Mucosa of gallbladder (tissue), 1 donor: ENCODE data around the gene CUX1. TPM values are rescaled to one million over a fixed set of nuclear protein-coding genes. Genes with fewer than 3 reads are reported as not detected.
A peak's percentile ranks its signal among the peaks of the same experiment; 100 is the strongest.
"Not testable (repeated sequence)": the region's sequence is repeated elsewhere in the genome, so short reads cannot be mapped to it uniquely, and the experiment has no call there.

Source experiments
- DNase-seq: peaks from one replicate; pipeline ENCODE4 v3.0.0-alpha.2; 2020; ENCODE audit warnings: low spot score
- total RNA-seq: library from RNA; stranded (reverse); gene quantifications from one replicate; pipeline ENCODE4 v1.2.1, GENCODE V29; 2021
- donor health status: DM: no; HTN: no; CAD: no.

The CUX1 gene
- total RNA-seq, 1 donor from 2014 or later: 129 TPM

DNA sequence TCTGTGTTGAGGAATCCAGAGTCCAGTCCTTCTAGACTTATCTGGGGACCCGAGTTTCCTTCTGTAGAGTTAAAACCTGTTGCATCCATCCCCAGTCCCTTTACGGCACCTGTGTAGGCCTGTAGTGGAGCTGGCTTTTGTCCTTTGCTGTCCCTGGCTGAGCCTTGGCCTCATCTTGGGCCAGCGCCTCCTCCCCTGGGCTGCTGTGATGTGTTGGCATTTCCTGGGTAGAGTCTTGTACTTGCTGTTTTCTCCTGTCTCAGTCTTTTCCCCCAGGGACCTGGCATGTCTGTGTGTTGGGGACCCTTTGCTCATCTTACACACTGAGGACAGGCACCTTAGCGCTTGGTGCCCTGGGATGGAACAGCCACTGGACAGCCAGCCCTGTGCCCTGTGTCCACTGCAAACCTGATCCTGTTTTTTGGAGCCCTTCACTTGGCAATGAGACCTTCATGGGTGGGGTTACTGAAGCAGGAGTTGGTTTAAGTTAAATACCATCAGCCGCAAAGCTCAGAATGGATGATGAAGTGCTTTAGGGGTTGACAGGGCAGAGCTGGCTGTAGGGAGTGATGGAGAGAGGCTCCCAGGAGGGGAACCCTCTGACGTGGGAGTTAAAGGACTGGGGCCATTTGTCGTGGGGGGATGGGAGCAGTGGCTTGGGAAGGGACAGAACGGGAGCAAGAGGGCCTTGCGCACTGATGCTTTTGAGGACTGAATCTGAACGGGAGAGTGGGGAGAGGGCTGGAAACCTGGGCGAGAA is 50.9 kb downstream of the CUX1 start:
- no peak for DNase-seq

DNA sequence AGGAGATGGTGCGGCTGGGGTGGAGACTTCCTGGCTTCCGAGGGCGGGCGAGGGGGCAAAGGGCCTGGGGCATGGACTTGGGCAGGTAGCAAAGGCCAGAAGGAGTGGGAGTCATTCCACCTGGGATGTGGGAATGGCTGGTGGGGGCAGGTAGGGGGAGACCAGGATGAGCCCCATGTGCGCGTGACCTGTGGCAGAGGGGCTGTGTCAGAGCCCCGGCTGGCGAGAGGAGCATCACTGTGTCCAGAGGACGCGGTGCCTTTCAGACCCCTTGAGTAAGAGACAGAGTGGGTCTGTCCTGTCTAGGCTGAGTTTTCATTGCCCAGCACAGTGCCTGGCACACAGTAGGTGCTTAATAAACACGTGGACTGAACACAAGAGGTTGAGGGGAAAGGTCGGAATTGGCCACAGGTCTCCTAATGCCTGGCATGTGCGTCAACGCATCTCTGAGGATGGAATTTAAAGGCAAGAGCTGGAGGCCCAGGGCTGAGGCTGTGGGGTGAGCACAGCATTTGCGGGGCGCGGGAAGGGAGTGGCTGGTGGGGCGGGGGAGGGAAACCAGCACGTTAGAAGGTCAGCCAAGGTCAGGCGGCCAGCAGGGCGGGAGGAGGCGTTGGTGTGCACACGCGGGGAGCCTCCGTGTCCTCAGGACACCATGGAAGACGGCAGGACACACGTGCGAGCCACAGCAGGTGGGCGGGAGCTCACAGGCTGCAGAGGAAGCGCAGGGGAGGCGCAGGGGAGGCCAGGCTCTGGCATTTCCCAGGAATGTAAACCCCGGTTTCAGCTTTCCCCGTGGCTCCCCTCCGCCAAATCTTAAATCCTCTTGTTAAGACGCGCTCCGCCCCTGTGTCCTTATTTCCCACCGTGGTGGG is 51.8 kb downstream of the CUX1 start:
- DNase-seq: no peak

DNA sequence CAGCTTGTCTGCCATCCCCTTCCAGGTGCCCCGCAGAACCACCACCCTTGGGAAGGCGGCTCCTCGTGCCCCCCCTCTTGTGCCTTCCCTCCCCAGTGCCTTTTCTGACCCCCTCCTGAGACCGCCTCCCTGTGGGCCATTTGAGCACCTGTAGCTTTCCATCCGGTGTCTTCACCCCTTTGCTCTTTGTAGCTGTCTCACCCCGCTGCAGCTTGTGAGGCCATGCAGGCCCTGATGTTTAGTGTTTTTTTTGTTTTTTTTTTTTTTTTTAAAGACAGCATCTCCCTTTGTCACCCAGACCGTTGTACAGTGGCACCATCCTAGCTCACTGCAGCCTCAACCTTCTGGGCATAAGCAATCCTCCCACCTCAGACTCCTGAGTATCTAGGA is 52.5 kb downstream of the CUX1 start:
- no peak for DNase-seq

DNA sequence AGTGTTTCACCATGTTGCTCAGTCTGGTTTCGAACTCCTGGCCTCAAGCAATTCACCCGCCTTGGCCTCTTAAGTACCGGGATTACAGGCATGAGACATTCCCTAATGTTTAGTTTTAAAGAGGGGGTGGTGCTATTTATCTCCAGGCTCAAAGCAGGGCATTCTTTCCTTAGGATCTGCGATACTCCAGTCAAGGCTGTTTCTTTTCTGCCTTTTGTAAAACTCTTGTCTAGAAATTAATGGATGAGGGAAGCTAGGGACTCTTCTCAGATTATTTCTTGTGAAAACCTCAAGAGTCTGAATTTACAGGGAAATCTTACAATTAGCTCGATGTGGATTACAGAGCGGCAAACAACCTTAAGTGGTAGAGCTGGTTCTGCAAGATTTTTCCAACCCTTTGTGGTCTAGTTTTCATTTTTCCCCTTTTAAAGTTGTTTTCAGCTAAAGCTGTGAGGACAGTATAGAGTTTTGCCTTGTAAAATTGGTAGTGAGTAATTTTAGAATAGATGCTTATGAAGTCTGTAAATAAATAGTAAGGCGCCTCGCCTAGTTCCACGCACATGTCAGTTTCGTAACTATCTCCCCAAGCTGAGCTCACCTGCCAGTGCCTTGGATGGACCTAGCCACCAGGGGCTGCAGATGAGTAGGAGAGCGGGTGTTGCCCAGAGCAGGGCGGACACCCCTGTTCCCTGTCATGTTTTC is 53.1 kb downstream of the CUX1 start:
- DNase-seq: no peak

DNA sequence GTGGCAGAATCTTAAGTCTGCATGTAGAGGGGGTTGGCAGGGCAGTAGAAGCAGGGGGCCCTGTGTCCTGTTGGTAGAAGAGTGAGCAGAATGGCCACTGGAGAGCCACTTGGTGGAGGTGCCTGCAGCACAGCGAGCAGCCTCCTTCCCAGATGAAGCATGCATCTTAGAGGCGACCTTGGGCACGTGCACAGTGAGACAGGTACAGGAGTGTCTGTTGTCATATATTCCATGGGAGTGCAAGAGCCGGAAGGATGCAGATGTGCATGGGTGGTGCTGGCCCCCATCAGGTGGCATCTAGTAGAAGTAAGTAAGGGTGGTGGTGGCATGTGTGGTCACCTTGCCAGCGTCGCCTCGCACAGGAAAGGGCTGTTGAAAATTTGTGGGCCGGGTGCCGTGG is 53.9 kb downstream of the CUX1 start:
- no peak for DNase-seq

DNA sequence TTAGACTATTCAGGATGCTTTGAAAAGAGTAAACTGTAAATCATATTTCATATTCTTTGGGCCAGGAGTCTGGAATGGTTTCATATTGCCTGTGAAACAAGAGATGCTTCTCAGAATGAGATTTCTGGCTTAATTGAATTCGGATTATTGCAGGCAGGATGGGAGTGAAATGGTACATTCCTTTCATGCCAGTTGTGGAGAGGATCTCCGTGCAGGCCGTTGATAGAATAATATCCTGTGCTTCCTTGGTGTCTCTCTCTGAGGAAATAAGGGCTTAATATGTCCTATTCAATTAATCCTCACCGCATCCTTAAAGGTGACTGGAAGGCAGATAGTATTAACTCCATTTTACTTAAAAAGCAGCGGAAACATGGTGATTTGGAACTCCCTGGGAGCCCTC is 56.6 kb downstream of the CUX1 start:
- no peak for DNase-seq

DNA sequence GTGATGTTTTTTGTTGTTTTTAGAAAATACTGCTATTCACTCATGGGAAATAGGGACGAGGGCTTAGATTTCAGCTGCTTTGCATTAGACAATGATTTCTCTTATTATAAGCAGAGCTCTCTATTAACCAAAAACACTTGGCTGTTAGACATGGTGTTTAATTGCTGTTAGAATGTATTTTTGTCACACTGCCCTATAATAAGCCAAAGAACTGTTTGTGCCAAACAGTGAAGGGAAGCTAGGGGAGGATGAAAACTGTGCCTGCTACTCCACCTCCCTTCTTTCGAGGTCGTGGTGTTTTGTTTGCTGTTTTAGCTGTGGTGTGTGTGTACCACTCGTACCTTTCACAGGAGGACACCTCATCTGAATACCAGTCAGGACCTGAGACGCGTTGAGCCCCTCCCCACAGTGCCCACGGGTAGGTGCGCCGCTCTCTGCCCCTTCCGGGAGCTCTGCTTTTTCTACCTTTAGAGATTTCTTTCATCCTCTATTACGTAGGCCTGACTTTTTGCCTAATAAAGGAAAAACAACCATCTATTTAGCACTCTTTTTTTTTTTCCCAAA is 57.9 kb downstream of the CUX1 start:
- DNase-seq: no peak

DNA sequence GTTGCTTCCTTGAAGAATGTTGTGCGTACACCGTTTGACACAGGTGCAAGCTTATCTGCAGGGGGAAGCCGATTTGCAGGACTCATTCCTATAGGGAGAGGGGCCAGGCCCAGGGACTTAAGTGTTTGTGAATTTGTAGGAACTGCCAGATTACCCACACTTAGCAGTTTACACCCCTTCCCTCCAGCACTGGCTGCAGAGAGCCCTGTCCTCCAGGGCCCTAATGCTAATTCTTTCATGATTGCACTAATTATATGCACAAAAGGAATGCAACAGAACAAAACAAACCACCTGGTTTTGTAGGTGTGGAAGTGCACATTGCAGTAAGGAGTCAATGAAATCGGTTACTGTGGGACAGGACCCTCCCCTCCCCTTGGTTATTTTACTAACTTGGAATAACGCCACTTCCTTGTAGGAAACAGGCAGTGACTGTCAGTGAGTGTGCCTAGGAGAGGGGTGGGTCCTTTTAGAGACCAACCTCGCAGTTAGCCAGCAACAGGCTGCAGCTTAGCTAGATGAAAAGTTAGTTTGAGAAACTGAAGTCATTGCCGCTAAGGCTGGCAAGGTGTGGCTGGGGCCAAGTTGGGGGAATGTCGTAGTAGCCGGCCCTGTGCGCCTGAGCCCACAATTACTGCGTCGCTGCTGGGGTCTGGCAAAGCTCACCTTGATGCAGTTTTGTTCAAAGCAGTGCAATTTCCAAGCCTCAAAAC is 60.6 kb downstream of the CUX1 start:
- DNase-seq: no peak

DNA sequence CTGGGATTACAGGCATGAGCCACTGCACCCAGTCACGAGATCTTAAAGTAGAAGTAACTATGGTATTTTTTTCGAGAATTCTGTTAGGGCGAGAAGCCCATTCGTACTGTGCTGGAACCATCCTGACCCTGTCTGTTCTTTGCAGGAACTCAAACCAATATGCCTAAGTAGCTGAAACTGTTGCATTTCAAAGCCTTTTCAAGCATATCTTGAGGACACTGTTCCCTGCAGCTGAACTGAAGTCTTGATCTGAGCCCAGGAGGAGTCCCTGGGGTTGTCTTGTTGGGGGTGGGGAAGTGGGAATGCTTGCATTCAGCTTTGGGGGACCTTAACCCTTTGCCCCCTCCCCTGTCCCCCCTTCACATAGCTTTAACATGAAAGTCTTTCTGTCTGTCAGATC is 61.5 kb downstream of the CUX1 start:
- no peak for DNase-seq

DNA sequence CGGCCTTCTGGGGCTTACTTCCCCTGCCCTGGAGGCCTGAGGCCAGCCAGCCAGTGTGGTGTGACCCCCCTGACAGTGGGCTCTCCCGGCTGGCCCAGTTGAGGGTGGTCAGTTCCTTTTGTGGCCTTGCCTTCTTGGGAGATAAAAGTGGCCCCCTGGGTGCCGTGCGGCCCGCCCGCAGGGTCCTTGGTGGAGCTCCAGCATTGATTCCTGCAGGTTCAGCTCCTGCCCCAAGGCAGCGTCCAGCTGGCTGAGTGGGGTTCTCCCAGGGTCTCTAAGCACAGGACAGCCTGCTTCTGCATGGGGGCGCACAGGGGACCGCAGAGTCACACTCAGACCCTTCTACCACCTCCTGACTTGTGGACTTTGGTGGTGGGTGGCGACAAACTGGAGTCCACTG is 62.1 kb downstream of the CUX1 start:
- DNase-seq: no peak

DNA sequence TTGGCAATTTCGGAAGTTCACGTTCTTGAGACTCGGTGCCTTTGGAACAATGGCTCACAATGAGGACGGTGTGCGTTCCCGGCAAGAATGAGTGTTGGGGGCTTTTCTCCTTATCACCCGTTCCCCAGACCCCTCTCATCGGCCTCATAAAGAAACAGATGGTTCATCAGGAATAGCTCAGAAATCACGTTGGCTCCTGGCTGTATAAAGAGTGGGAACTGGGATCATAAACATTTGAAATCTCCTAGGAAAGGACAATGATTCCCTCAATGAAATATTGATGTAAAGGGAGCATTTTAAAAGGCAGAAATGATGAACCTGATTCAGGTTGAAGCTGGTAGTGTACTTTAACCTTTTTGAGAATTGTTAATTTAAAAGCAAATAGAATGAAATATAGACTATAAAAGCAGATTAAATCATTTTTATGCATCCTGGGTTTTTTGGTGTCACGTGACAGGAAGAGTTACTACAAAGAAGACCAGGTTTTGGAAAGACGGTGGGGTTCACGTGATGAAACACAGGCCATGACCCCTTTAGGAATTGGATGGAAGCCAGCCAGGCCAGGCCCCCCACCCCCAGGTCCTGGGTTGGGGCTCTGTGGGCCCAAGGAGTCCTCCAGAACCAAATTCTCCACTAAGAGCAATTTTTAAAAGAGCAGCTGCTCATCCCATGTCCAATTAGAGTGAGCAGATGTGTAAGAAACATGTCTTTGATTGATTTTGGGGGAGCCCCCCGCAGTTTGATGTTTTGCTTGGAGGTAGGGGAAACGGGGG is 63.0 kb downstream of the CUX1 start:
- no peak for DNase-seq

DNA sequence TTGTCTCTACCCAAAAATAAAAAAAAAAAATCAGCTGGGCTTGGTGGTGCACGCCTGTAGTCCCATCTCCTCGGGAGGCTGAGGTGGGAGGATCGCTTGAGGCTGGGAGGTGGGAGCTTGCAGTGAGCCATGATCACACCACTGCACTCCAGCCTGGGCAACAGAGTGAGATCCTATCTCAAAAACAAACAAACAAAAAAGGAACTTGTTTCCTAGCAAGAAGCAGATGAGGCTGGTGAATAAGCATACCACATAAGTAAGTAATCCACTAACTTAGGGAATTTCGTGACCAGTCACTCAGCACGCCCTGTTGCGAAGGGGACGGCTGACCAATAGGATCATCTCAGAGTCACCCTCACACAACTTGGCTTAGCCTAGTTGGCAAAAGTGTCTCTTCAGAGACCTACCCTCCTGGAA is 64.6 kb downstream of the CUX1 start:
- no peak for DNase-seq

DNA sequence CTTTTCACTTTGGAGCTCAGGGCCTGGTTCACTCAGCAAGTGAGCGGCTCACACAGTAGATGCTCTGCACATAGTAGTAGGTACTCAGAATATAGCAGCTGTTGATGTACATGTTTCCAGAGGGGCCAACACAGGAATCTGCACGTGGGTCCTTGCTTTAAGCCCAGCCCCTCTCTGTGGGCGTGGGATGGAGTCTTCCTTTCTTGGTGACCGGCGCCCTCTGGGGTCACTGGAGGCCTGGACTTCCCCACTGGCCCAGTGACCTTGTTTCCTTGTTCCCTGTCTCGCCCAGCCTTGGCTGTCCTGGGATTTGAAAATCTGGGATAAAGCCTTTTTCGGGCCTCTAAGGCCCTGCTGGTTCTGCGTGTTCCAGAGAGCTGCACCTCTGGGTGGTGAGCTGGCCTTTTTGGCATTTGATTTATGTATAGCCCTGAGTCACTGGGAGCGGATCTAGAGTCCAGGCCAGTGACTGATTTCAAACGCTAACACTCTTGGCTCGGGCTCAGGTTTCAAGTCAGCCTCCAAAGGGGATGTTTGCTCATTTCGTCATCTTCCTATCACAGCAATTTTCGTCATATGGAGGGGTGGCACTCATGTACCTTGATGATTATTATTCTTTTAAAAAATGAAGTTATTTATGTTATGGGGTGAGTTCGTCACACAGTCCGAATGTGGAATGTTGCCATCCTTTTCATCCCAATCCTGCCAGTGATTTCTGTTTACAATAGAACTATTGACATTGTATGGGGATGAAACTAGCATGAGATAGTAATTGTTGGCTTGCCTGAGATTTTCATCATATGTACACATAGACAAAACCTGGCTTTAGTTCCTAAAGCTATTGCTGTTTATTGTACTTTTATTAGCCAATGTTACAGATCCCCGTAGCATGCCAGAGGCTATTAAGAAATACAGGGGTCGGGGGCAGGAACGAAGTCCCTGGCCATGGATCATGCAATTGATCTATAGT is 65.5 kb downstream of the CUX1 start:
- peak; percentile 89 for DNase-seq

DNA sequence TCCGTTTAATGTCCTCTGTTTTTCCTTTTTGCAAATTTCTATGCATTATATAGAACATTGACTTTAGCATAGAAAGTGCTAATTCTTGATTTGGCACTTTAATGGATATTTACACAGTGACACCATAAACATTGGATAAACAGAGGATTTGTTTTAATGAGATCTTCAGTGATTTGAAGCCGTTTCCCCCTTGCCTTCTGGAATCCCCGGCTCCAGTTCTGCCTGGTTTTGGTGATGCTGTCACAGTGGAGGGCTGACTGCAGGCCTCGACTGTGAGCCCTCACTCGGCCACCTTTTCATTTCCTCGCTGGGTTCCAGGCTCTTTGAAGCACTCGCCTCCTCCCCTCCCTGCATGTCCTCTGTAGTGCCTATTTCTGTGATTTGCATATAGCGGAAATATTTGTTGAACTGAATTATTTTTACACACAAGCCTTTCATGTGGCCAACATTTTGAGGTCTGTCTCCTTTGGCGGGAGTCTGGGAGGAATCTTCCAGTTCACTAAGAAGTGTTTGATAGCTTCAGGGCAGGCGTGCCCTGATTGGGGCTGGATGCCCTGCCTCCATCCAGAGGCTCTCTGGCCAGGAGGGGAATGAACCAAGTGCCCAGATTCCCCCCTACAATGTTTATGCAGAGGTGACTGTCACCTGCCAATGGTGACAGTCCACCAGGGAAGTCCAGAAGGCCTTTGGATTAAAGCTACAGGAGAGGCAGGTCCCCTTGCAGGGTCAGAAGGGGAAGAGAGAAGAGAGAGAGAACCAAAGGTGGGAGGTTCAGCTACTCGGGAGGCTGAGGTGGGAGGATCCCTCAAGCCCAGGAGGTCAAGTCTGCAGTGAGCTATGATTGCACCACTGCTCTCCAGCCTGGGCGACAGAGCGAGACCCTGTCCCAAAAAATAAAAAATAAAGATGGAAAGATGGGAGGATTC is 67.5 kb downstream of the CUX1 start:
- no peak for DNase-seq

DNA sequence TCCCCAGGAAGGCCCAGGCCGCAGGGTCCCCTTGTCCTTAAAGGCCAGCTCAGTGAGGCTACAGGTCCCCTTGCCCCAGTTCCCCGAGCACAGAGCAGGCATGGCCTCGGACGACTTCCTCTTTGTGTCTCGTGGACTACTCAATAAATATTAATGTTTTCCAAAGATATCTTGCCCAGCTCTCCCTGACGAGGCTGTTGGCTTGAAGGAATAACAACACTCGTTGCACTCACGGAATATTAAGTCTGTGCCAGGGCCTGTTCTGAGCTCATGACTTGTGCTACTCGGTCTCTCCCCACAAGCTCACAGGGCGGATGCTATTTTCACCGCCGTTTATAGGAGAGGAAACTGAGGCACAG is 68.2 kb downstream of the CUX1 start:
- peak; percentile 65 for DNase-seq

DNA sequence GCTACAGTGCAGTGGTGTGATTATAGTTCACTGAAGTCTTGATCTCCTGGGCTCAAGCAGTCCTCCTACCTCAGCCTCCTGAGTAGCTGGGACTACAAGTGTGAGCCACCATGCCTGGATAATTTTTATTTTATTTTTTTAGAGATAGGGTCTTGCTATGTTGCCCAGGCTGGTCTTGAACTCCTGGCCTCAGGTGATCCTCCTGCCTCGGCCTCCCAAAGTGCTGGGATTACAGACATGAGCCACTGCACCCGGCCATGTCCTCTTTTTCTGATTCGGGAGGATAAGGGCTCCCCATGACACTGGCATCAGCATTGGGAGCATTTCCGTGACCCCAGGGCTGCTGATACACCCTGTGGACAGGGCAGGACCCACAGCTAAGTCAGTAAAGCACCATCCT is 69.9 kb downstream of the CUX1 start:
- DNase-seq: not testable (repeated sequence)

DNA sequence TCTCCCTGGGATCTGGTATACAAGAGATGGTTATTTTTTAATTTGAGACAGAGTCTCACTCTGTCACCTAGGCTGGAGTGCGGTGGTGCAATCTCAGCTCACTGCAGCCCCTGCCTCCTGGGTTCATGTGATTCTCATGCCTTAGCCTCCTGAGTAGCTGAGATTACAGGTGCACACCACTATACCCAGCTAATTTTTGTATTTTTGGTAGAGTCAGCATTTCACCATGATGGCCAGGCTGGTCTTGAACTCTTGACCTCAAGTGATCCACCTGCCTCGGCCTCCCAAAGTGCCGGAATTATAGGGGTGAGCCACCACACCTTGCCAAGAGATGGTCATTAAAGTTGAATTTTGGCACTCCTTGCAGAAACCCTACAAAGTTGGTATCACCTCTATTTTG is 71.1 kb downstream of the CUX1 start:
- not testable (repeated sequence) for DNase-seq

DNA sequence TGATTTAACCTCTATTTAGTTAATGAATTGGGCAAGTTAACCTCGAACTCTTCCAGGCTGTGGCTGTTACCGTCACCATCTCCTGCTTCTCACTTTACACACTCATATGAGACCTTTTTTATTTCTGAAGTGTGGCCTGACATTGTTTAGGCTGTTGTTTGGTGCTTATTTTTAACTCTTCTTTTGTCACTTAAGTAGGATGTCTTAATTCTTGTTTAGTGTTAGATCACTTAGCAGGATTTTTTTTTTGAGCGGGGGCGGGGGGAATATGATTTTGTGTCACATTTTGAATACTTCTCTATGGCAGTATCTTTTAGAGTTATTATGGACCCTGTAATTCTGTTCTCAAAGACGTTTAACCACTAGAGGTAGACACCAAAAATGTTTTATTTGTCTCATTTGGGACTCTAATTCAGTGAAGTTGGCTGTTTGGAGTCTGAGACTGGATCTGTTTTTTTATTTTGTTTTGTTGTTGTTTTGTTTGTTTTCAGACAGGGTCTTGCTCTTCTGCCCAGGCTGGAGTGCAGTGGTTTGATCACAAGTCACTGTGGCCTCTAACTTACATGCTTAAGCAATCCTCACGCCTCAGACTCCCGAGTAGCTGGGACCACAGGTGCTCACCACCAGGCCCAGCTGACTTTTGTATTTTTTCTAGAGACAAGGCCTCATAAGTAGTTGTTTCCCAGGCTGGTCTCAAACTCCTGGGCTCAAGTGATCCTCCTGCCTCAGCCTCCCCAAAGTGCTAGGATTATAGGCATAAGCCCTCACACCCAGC is 73.5 kb downstream of the CUX1 start:
- DNase-seq: no peak
